ENCODE measurements around the gene RGMB. TPM values are rescaled to one million over a fixed set of nuclear protein-coding genes. Genes with fewer than 3 reads are reported as not detected.

RGMB gene
- total RNA-seq, 3 donors from 2014 or later (not counting 1 experiment from before 2014, with no cell fraction given): 0.35 to 1.5 (median 0.86) TPM

GRCh38 chr5:98784411-98784810, 10.9 kb downstream of the RGMB start:
- Mint-ChIP-seq H3K4me3 (no peak overlapping the region), H3K36me3 (no peaks in the 10 kb centered on the region), H3K4me1 (no peaks in the 10 kb centered on the region), H3K9me3 (no peaks in the 10 kb centered on the region), H3K27ac (no peak overlapping the region), H3K27me3 (ENCODE audit: low read depth in 2 of 2) (peaks cover 15 to 33% of the 10 kb centered on the region in 2 donors)
- no peaks in the 10 kb centered on the region for H3K36me3 ChIP-seq (ENCODE audit: control insufficient read depth, insufficient read depth, low read length)
- no peaks in the 10 kb centered on the region for H3K4me1 ChIP-seq (ENCODE audit: control insufficient read depth, insufficient read depth, low read length)
- intact Hi-C loops (cut with micrococcal nuclease): no loop called here
- H3K27me3 ChIP-seq (ENCODE audit: control insufficient read depth, insufficient read depth, low read length): no peaks in the 10 kb centered on the region
- no peak overlapping the region for H3K4me3 ChIP-seq (ENCODE audit: low read length)
- DNase-seq: no peak
- ATAC-seq: no peak
- TF ChIP-seq CTCF (IDR thresholded peaks at IDR 0.05): no peak
- H3K27ac ChIP-seq (ENCODE audit: low read length): no peak overlapping the region
- no peaks in the 10 kb centered on the region for H3K9me3 ChIP-seq (ENCODE audit: control insufficient read depth, insufficient read depth, low read length)

- H3K9me3 ChIP-seq (ENCODE audit: control insufficient read depth, insufficient read depth, low read length): no peaks in the 10 kb centered on the region
- no peak for TF ChIP-seq CTCF (IDR thresholded peaks at IDR 0.05)
- H3K36me3 Mint-ChIP-seq: no peaks in the 10 kb centered on the region
- WGBS (ENCODE audit: insufficient coverage): 91% methylated on average over 3 of the region's 3 CpGs
- no peak overlapping the region for H3K4me3 ChIP-seq (ENCODE audit: low read length)
- DNase-seq (no peak), ATAC-seq (no peak)
- no peaks in the 10 kb centered on the region for H3K4me1 ChIP-seq (ENCODE audit: control insufficient read depth, insufficient read depth, low read length)
- H3K27ac Mint-ChIP-seq: no peak overlapping the region
- H3K27me3 ChIP-seq (ENCODE audit: control insufficient read depth, insufficient read depth, low read length): no peaks in the 10 kb centered on the region
- intact Hi-C loops (cut with micrococcal nuclease): no loop called here
- H3K27ac ChIP-seq (ENCODE audit: low read length): no peak overlapping the region
- no peaks in the 10 kb centered on the region for H3K36me3 ChIP-seq (ENCODE audit: control insufficient read depth, insufficient read depth, low read length)
- no peaks in the 10 kb centered on the region for H3K4me1 Mint-ChIP-seq
- H3K9me3 Mint-ChIP-seq: no peaks in the 10 kb centered on the region
- H3K4me3 Mint-ChIP-seq: no peak overlapping the region
- H3K27me3 Mint-ChIP-seq (ENCODE audit: low read depth in 2 of 2): peaks cover 17 to 31% of the 10 kb centered on the region in 2 donors
These were observed 11.8 kb downstream of the RGMB start for GRCh38 chr5:98785244-98785643.

- Mint-ChIP-seq H3K4me1 (no peaks in the 10 kb centered on the region), H3K27ac (no peak overlapping the region), H3K4me3 (no peak overlapping the region), H3K9me3 (no peaks in the 10 kb centered on the region), H3K27me3 (ENCODE audit: low read depth in 2 of 2) (peaks cover 20 to 39% of the 10 kb centered on the region in 2 donors), H3K36me3 (no peaks in the 10 kb centered on the region)
- Histone ChIP-seq H3K4me1 (ENCODE audit: control insufficient read depth, insufficient read depth, low read length) (no peaks in the 10 kb centered on the region), H3K4me3 (ENCODE audit: low read length) (no peak overlapping the region), H3K9me3 (ENCODE audit: control insufficient read depth, insufficient read depth, low read length) (no peaks in the 10 kb centered on the region), H3K27ac (ENCODE audit: low read length) (no peak overlapping the region), H3K36me3 (ENCODE audit: control insufficient read depth, insufficient read depth, low read length) (no peaks in the 10 kb centered on the region), H3K27me3 (ENCODE audit: control insufficient read depth, insufficient read depth, low read length) (no peaks in the 10 kb centered on the region)
- TF ChIP-seq CTCF (IDR thresholded peaks at IDR 0.05): no peak
- DNase-seq (no peak), ATAC-seq (no peak)
- intact Hi-C loops (cut with micrococcal nuclease): no loop called here
- 84% methylated on average over 2 of the region's 4 CpGs for WGBS (ENCODE audit: insufficient coverage)
These were observed 12.9 kb downstream of the RGMB start for GRCh38 chr5:98786191-98786853.

- intact Hi-C loops (cut with micrococcal nuclease): no loop called here
- DNase-seq (no peak), ATAC-seq (no peak)
- Mint-ChIP-seq H3K27me3 (ENCODE audit: low read depth in 2 of 2) (peaks cover 17 to 47% of the 10 kb centered on the region in 2 donors), H3K36me3 (no peaks in the 10 kb centered on the region), H3K9me3 (no peaks in the 10 kb centered on the region), H3K4me3 (no peak overlapping the region), H3K27ac (no peak overlapping the region), H3K4me1 (no peaks in the 10 kb centered on the region)
- H3K27ac ChIP-seq (ENCODE audit: low read length): no peak overlapping the region
- WGBS (ENCODE audit: insufficient coverage): 86% methylated on average over 4 of the region's 5 CpGs
- no peaks in the 10 kb centered on the region for H3K27me3 ChIP-seq (ENCODE audit: control insufficient read depth, insufficient read depth, low read length)
- no peak for TF ChIP-seq CTCF (IDR thresholded peaks at IDR 0.05)
- no peak overlapping the region for H3K4me3 ChIP-seq (ENCODE audit: low read length)
- no peaks in the 10 kb centered on the region for H3K9me3 ChIP-seq (ENCODE audit: control insufficient read depth, insufficient read depth, low read length)
- no peaks in the 10 kb centered on the region for H3K4me1 ChIP-seq (ENCODE audit: control insufficient read depth, insufficient read depth, low read length)
- no peaks in the 10 kb centered on the region for H3K36me3 ChIP-seq (ENCODE audit: control insufficient read depth, insufficient read depth, low read length)
These were observed 13.8 kb downstream of the RGMB start for GRCh38 chr5:98787131-98787719.
